IMR-90 (cell line): Measurements from ENCODE around the gene DYRK1A. TPM values are rescaled to one million over a fixed set of nuclear protein-coding genes. Genes with fewer than 3 reads are reported as not detected.

Source experiments
- polyA plus RNA-seq, 3 experiments: library from polyadenylated mRNA; depleted of rRNA; stranded (reverse); fragments of >200 nt; gene quantifications; 2 replicates each; pipeline ENCODE4 v1.2.3, GENCODE V29; 2012; ENCODE audit warnings: low replicate concordance in 1 of 3
- total RNA-seq: library from RNA; depleted of rRNA; stranded (reverse); fragments of >200 nt; gene quantifications from 2 replicates; pipeline ENCODE4 v1.2.3, GENCODE V29; 2012; rRNA removed

The DYRK1A gene
- total and polyA plus RNA-seq, 2 of the 4 experiments (the other 2 are of a cell fraction), result 18.6 to 50.5 TPM

Other genes with a start within 250 kb of the DYRK1A start
- 30.0 and 36.6 TPM in 2 replicates for gene VPS26C, start 99.4 kb upstream of the DYRK1A start, total RNA-seq
- 27.0 and 30.0 TPM in 2 replicates for gene VPS26C, start 99.4 kb upstream of the DYRK1A start, polyA plus RNA-seq (2012; rRNA removed)